Fibroblast of lung (primary cell): ENCODE data around the gene FGF18. TPM values are rescaled to one million over a fixed set of nuclear protein-coding genes. Genes with fewer than 3 reads are reported as not detected.
A peak's percentile ranks its signal among the peaks of the same experiment; 100 is the strongest.

Experiments
- DNase-seq, 2 donors: peaks; one replicate each; pipeline versions ENCODE4 v3.0.0 to v3.0.0-alpha.2; 2010; ENCODE audit warnings: low read depth in 2 of 2
- H2AFZ ChIP-seq: 2 replicates; pipeline ENCODE4 v1.5.1; 2012; ENCODE audit warnings: low read length, control low read depth, inconsistent platforms
- H3K27ac ChIP-seq: 2 replicates; pipeline ENCODE4 v1.5.1; 2011; ENCODE audit warnings: low read length, control low read depth; ENCODE audit not compliant: insufficient read depth
- H3K27me3 ChIP-seq: 2 replicates; pipeline ENCODE4 v1.5.1; 2011; ENCODE audit warnings: mild to moderate bottlenecking, low read length; ENCODE audit not compliant: control insufficient read depth, insufficient read depth
- H3K36me3 ChIP-seq: 2 replicates; pipeline ENCODE4 v1.5.1; 2011; ENCODE audit warnings: low read length; ENCODE audit not compliant: control insufficient read depth, insufficient read depth
- H3K4me1 ChIP-seq: 2 replicates; pipeline ENCODE4 v1.5.1; 2011; ENCODE audit warnings: low read length; ENCODE audit not compliant: control insufficient read depth, insufficient read depth; ENCODE audit errors: extremely low read depth
- H3K4me2 ChIP-seq: 2 replicates; pipeline ENCODE4 v1.5.1; 2011; ENCODE audit warnings: low read length, control low read depth; ENCODE audit not compliant: insufficient read depth; ENCODE audit errors: extremely low read depth
- H3K4me3 ChIP-seq, 4 experiments: fragments of 200-600 bp in 1 of 4; sonication (generic) in 1 of 4; replicated peaks in 1 of 4; 2 replicates each; pipeline ENCODE4 v1.5.1; 2011 to 2016; ENCODE audit warnings: low read length in 4 of 4, low read depth in 3 of 4, mild to moderate bottlenecking in 3 of 4, control low read depth in 2 of 4, inconsistent platforms in 1 of 4, mixed read lengths in 1 of 4; ENCODE audit not compliant: insufficient read depth in 1 of 4; ENCODE audit errors: control extremely low read depth in 1 of 4
- H3K79me2 ChIP-seq: 2 replicates; pipeline ENCODE4 v1.5.1; 2012; ENCODE audit warnings: mild to moderate bottlenecking, low read length, inconsistent platforms; ENCODE audit not compliant: control insufficient read depth, insufficient read depth
- H3K9ac ChIP-seq: 2 replicates; pipeline ENCODE4 v1.5.1; 2011; ENCODE audit warnings: mild to moderate bottlenecking, low read length, control low read depth; ENCODE audit not compliant: insufficient read depth
- H3K9me3 ChIP-seq: 2 replicates; pipeline ENCODE4 v1.5.1; 2012; ENCODE audit warnings: low read depth, low read length; ENCODE audit not compliant: control insufficient read depth, insufficient read depth
- H4K20me1 ChIP-seq: 2 replicates; pipeline ENCODE4 v1.5.1; 2011; ENCODE audit warnings: low read length; ENCODE audit not compliant: control insufficient read depth, insufficient read depth; ENCODE audit errors: extremely low read depth
- EZH2 ChIP-seq: IDR thresholded peaks from 2 replicates; pipeline ENCODE4 v1.5.1; 2012; ENCODE audit warnings: low read length, control low read depth, mild to moderate bottlenecking; ENCODE audit errors: missing control alignments
- polyA plus RNA-seq, 2 donors: library from polyadenylated mRNA; depleted of rRNA in 1 of 2; stranded (reverse) in 1 of 2; unstranded in 1 of 2; fragments of >200 nt; gene quantifications; 2 replicates each; pipeline ENCODE4 v1.2.1, GENCODE V29; 2011 to 2012; ENCODE audit warnings: missing spikeins in 1 of 2
- total RNA-seq: library from RNA; depleted of rRNA; stranded (reverse); fragments of >200 nt; gene quantifications from 2 replicates; pipeline ENCODE4 v1.2.1, GENCODE V29; 2014
- TF ChIP-seq, protein P1 (sequence below), 2 donors: IDR thresholded peaks in 1 of 2; conservative IDR thresholded peaks in 1 of 2; 1 replicate in 1 of 2; 2 replicates in 1 of 2; pipeline ENCODE4 v1.5.1; 2011 to 2012; ENCODE audit warnings: low read length in 2 of 2, control low read depth in 1 of 2, inconsistent platforms in 1 of 2, low read depth in 1 of 2, mild to moderate bottlenecking in 1 of 2

FGF18 gene
- total and polyA plus RNA-seq, 2 donors (not counting 1 experiment from before 2014, with no cell fraction given), result 0.33 to 19.3 TPM

DNA sequence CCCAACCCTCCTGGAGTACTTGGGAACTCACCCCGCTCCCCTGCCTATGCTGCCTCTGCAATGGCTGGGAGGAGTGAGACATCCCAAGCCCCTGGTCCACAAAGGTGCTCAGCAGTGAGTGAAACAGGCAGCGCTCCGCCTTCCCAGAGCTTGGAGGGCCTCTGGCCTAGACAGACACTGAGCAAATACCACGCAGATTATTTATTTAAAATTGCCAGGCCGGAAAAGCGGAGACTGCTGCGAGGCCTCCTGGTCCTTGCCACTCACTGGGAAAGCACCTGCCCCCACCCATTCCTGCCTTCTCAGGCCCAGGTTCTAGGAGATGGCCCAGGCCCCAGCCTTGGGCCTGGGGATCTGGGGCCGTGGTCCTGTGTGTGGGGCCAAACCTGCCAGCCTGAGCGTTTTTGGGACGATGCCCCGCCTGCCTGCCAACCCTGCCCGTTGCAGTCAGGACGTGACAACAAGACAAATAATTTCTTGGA is 17.4 kb downstream of the FGF18 start:
- no peak for DNase-seq
- Histone ChIP-seq H3K79me2 (no peaks in the 10 kb centered on the region), H3K9me3 (no peaks in the 10 kb centered on the region), H3K4me1 (no peaks in the 10 kb centered on the region), H3K9ac (no peak overlapping the region), H2AFZ (no peak overlapping the region), H3K4me3 (no peak overlapping the region), H3K27me3 (no peaks in the 10 kb centered on the region), H3K27ac (no peak overlapping the region), H4K20me1 (no peaks in the 10 kb centered on the region), H3K36me3 (no peaks in the 10 kb centered on the region), H3K4me2 (no peak overlapping the region)
- TF ChIP-seq, protein P1, sequence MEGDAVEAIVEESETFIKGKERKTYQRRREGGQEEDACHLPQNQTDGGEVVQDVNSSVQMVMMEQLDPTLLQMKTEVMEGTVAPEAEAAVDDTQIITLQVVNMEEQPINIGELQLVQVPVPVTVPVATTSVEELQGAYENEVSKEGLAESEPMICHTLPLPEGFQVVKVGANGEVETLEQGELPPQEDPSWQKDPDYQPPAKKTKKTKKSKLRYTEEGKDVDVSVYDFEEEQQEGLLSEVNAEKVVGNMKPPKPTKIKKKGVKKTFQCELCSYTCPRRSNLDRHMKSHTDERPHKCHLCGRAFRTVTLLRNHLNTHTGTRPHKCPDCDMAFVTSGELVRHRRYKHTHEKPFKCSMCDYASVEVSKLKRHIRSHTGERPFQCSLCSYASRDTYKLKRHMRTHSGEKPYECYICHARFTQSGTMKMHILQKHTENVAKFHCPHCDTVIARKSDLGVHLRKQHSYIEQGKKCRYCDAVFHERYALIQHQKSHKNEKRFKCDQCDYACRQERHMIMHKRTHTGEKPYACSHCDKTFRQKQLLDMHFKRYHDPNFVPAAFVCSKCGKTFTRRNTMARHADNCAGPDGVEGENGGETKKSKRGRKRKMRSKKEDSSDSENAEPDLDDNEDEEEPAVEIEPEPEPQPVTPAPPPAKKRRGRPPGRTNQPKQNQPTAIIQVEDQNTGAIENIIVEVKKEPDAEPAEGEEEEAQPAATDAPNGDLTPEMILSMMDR (conservative IDR thresholded peaks at IDR 0.05 in 1 of 2, IDR thresholded peaks at IDR 0.05 in 1 of 2; ENCODE audit: low read depth in 1 of 2, low read length in 2 of 2), result no peak
- no peak for TF ChIP-seq EZH2

DNA sequence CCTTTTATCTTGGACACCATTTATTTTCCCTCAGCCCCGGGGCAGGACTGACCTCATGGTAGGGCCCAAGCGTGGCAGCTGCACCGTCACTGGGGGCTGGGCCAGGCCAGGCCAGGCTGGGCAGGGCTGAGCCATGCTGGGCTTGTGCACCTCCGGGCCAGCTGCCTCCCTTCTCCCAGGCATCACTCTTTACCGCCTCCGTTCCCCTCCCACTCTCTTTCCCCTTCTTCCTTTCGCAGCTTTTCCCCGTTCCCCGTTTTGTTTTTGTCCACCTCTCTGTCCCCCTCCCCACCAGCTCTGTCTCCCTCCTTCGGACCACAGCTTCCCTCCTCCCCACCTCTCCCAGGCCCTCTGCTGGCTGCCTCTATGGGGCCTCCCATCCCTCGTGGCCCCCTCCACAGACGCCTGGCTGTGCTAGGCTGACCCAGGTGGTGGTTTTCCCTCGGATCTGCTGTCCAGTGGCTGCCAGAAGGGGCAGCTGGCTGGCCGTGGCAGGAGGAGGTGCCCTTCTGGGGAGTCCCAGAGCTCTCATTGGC is 17.9 kb downstream of the FGF18 start:
- Histone ChIP-seq H2AFZ (no peak overlapping the region), H3K27ac (no peak overlapping the region), H3K36me3 (no peaks in the 10 kb centered on the region), H3K4me1 (no peaks in the 10 kb centered on the region), H3K79me2 (no peaks in the 10 kb centered on the region), H3K4me2 (no peak overlapping the region), H4K20me1 (no peaks in the 10 kb centered on the region), H3K9me3 (no peaks in the 10 kb centered on the region), H3K4me3 (no peak overlapping the region), H3K27me3 (no peaks in the 10 kb centered on the region), H3K9ac (no peak overlapping the region)
- no peak for TF ChIP-seq EZH2
- TF ChIP-seq, protein P1 (conservative IDR thresholded peaks at IDR 0.05 in 1 of 2, IDR thresholded peaks at IDR 0.05 in 1 of 2; ENCODE audit: low read depth in 1 of 2, low read length in 2 of 2), result peak in 1 of 2 donors; percentile 14
- DNase-seq, result no peak

DNA sequence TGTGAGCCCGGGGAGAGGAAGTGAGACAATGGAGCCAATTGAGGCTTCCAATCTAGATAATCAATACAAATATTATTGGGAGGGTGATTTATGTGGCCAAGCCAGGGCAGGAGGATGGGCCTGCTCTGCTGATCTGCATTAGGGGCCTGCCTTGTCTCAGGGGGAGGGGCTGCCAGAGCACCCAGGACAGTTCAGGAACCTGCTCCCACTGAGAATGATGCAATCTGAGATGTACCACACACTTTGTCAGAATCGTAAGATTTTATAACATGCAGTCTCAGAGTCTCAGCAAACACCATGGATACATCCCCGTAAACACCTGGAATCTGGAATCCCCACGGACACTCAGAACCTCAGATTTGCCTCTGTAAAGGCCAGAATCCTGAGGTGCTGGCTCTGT is 19.3 kb downstream of the FGF18 start:
- H3K9ac ChIP-seq, result no peak overlapping the region
- no peak overlapping the region for H3K4me3 ChIP-seq
- no peak overlapping the region for H2AFZ ChIP-seq
- TF ChIP-seq, protein P1 (conservative IDR thresholded peaks at IDR 0.05 in 1 of 2, IDR thresholded peaks at IDR 0.05 in 1 of 2; ENCODE audit: low read depth in 1 of 2, low read length in 2 of 2), result no peak
- TF ChIP-seq EZH2, result no peak
- H3K79me2 ChIP-seq, result no peaks in the 10 kb centered on the region
- no peaks in the 10 kb centered on the region for H3K4me1 ChIP-seq
- no peaks in the 10 kb centered on the region for H3K27me3 ChIP-seq
- no peak overlapping the region for H3K4me2 ChIP-seq
- H4K20me1 ChIP-seq, result no peaks in the 10 kb centered on the region
- H3K27ac ChIP-seq, result no peak overlapping the region
- H3K36me3 ChIP-seq, result no peaks in the 10 kb centered on the region
- H3K9me3 ChIP-seq, result no peaks in the 10 kb centered on the region
- DNase-seq, result no peak
